ENCODE measurements around the gene FNIP2.
A peak's percentile ranks its signal among the peaks of the same experiment; 100 is the strongest.

FNIP2 gene

GRCh38 chr4:158812543-158812942, 43.7 kb downstream of the FNIP2 start:
- H3K36me3 ChIP-seq (replicated peaks), result no peaks in the 10 kb centered on the region
- H3K27ac ChIP-seq, result peak overlapping the region; percentile 95
- H3K4me3 ChIP-seq (ENCODE audit: low read depth, low read length), result no peak overlapping the region
- in situ Hi-C loops (cut with HindIII; ENCODE audit: low pct_ligation_motif_present, low sequenced_read_pairs), result no loop called here
- DNase-seq, result no peak
- no peaks in the 10 kb centered on the region for H3K27me3 ChIP-seq (replicated peaks)
- TF ChIP-seq CTCF (IDR thresholded peaks at IDR 0.05; ENCODE audit: low read depth, low read length, missing control alignments), result no peak

GRCh38 chr4:158813113-158813512, 44.3 kb downstream of the FNIP2 start:
- Histone ChIP-seq H3K27me3 (replicated peaks) (no peaks in the 10 kb centered on the region), H3K4me3 (ENCODE audit: low read depth, low read length) (no peak overlapping the region), H3K36me3 (replicated peaks) (no peaks in the 10 kb centered on the region), H3K27ac (no peak overlapping the region)
- in situ Hi-C loops (cut with HindIII; ENCODE audit: low pct_ligation_motif_present, low sequenced_read_pairs), result no loop called here
- no peak for DNase-seq
- no peak for TF ChIP-seq CTCF (IDR thresholded peaks at IDR 0.05; ENCODE audit: low read depth, low read length, missing control alignments)

GRCh38 chr4:158814207-158814606, 45.4 kb downstream of the FNIP2 start:
- DNase-seq, result no peak
- no peak for TF ChIP-seq CTCF (IDR thresholded peaks at IDR 0.05; ENCODE audit: low read depth, low read length, missing control alignments)
- Histone ChIP-seq H3K36me3 (replicated peaks) (no peaks in the 10 kb centered on the region), H3K4me3 (ENCODE audit: low read depth, low read length) (no peak overlapping the region), H3K27me3 (replicated peaks) (no peaks in the 10 kb centered on the region), H3K27ac (peak overlapping the region; percentile 28)
- in situ Hi-C loops (cut with HindIII; ENCODE audit: low pct_ligation_motif_present, low sequenced_read_pairs), result no loop called here

GRCh38 chr4:158814636-158815330, 46.0 kb downstream of the FNIP2 start:
- peak; percentile 61 for DNase-seq
- TF ChIP-seq CTCF (IDR thresholded peaks at IDR 0.05; ENCODE audit: low read depth, low read length, missing control alignments), result no peak
- H3K27me3 ChIP-seq (replicated peaks), result no peaks in the 10 kb centered on the region
- in situ Hi-C loops (cut with HindIII; ENCODE audit: low pct_ligation_motif_present, low sequenced_read_pairs), result no loop called here
- peak overlapping the region; percentile 28 for H3K27ac ChIP-seq
- no peak overlapping the region for H3K4me3 ChIP-seq (ENCODE audit: low read depth, low read length)
- no peaks in the 10 kb centered on the region for H3K36me3 ChIP-seq (replicated peaks)

- Histone ChIP-seq H3K27ac (no peak overlapping the region), H3K36me3 (replicated peaks) (no peaks in the 10 kb centered on the region), H3K4me3 (ENCODE audit: low read depth, low read length) (no peak overlapping the region), H3K27me3 (replicated peaks) (no peaks in the 10 kb centered on the region)
- no peak for TF ChIP-seq CTCF (IDR thresholded peaks at IDR 0.05; ENCODE audit: low read depth, low read length, missing control alignments)
- DNase-seq, result no peak
- in situ Hi-C loops (cut with HindIII; ENCODE audit: low pct_ligation_motif_present, low sequenced_read_pairs), result no loop called here
These were observed 48.1 kb downstream of the FNIP2 start for GRCh38 chr4:158816955-158817354.
